Mammary epithelial cell (primary cell): Measurements from ENCODE around the gene DCC.

Experiments
- CTCF ChIP-seq, 2 donors: IDR thresholded peaks in 1 of 2; conservative IDR thresholded peaks in 1 of 2; 2 replicates each; pipeline ENCODE4 v1.5.1; 2011 to 2012; ENCODE audit warnings: inconsistent platforms in 2 of 2, low read length in 2 of 2, mild to moderate bottlenecking in 2 of 2, control low read depth in 1 of 2, low read depth in 1 of 2; ENCODE audit not compliant: insufficient read depth in 1 of 2; ENCODE audit errors: extremely low read depth in 1 of 2
- EZH2 ChIP-seq: IDR thresholded peaks from 2 replicates; pipeline ENCODE4 v1.6.1; 2012; ENCODE audit warnings: low read length, inconsistent platforms, borderline replicate concordance

GRCh38 chr18:52845036-52845435, 505.0 kb downstream of the DCC start:
- TF ChIP-seq CTCF (conservative IDR thresholded peaks at IDR 0.05 in 1 of 2, IDR thresholded peaks at IDR 0.05 in 1 of 2; ENCODE audit: extremely low read depth in 1 of 2, insufficient read depth in 1 of 2, low read depth in 1 of 2, low read length in 2 of 2) (no peak), EZH2 (no peak)
